Activated CD4-positive, alpha-beta T cell treated with anti-CD3 and anti-CD28 coated beads, Interleukin-2, amount 10 ng/mL, durations not matched to agents 7 days and 5 days (primary cell): ENCODE measurements around the gene OMP. TPM values are rescaled to one million over a fixed set of nuclear protein-coding genes. Genes with fewer than 3 reads are reported as not detected.
A peak's percentile ranks its signal among the peaks of the same experiment; 100 is the strongest.

Source experiments
- CTCF ChIA-PET: fragments of 350-600 bp; sonication (Branson Sonifier 250); formaldehyde crosslinking; loops from one replicate; lab custom pipeline; 2021; ENCODE audit warnings: antibody characterized with exemption; lab: Charles Lee
- POLR2A ChIA-PET: fragments of 350-600 bp; sonication (Branson Sonifier 250); formaldehyde crosslinking; loops from one replicate; lab custom pipeline; 2021; ENCODE audit warnings: antibody characterized with exemption; lab: Charles Lee
- DNase-seq: peaks from one replicate; pipeline ENCODE4 v3.0.0-alpha.2; 2020
- H3K27ac Mint-ChIP-seq: one replicate; pipeline ENCODE4 v1.8.0; 2021; ENCODE audit warnings: mild to moderate bottlenecking, moderate library complexity, mixed read lengths
- H3K27me3 Mint-ChIP-seq: one replicate; pipeline ENCODE4 v1.8.0; 2021; ENCODE audit warnings: mixed read lengths
- H3K36me3 Mint-ChIP-seq: one replicate; pipeline ENCODE4 v1.8.0; 2021; ENCODE audit warnings: low read depth, mixed read lengths
- H3K4me1 Mint-ChIP-seq: one replicate; pipeline ENCODE4 v1.8.0; 2021; ENCODE audit warnings: mixed read lengths
- H3K4me3 Mint-ChIP-seq: one replicate; pipeline ENCODE4 v1.8.0; 2021; ENCODE audit warnings: mild to moderate bottlenecking, moderate library complexity, mixed read lengths
- H3K9me3 Mint-ChIP-seq: one replicate; pipeline ENCODE4 v1.8.0; 2021; ENCODE audit warnings: mixed read lengths
- total RNA-seq, 2 experiments: library from RNA; stranded (reverse); gene quantifications; one replicate each; pipeline ENCODE4 v1.2.3, GENCODE V29; 2021

The OMP gene
- total RNA-seq, 2 experiments from 2014 or later, result not detected

GRCh38 chr11:77082838-77083565 is 19.6 kb upstream of the OMP start:
- peaks cover 23% of the 10 kb centered on the region for H3K4me1 Mint-ChIP-seq
- H3K27ac Mint-ChIP-seq, result peak overlapping the region; percentile 99
- peak overlapping the region; percentile 63 for H3K4me3 Mint-ChIP-seq
- peak; percentile 75 for DNase-seq
- H3K27me3 Mint-ChIP-seq, result peaks cover 4% of the 10 kb centered on the region
- CTCF ChIA-PET, result interaction anchor here (1.4 to 2.0 kb wide), 3 partner anchors 8 to 18 kb away, joined by 4 to 16 read pairs (median 9); no protein-coding TSS in a partner anchor
- no peaks in the 10 kb centered on the region for H3K9me3 Mint-ChIP-seq
- POLR2A ChIA-PET, result interaction anchor here (1.5 kb wide), 1 partner anchor 8 kb away, joined by 3 read pairs; no protein-coding TSS in a partner anchor
- no peaks in the 10 kb centered on the region for H3K36me3 Mint-ChIP-seq

DNA sequence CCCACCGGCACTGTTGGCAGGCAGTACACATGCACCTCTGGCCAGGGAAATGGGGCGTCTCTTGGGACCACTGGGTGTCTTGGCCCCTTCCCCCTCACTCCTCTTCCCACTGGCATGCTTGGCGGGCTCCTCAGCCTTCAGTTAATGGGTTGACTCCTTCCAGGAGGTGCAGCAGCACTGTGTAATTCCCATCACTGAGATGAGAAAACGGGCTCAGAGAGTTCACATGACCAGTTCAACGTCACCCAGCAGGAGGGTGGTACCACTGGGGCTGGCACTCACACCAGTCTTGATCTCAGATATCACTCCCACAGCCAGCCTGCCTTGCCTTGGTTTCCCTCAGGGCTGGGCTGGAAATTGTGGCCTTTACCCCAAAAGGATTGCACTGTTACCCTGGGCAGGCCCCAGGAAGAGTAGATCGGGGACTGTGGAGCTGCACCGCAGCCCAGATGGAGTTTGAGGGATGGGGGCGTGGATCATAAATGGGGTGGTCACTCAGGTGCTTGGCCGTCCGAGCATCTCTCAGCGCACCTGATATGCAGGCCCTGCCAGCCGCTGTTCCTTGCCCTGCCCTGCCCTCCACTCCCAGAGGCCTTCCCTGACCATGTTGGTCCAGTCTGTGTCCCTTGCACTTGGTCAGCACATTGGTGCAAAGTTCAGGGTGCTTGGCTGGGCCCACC is 18.9 kb upstream of the OMP start:
- ChIA-PET CTCF (interaction anchor here (2.0 kb wide), 1 partner anchor 10 kb away, joined by 9 read pairs; no protein-coding TSS in a partner anchor), POLR2A (interaction anchor here (1.5 kb wide), 1 partner anchor 7 kb away, joined by 3 read pairs; no protein-coding TSS in a partner anchor)
- peaks cover 2% of the 10 kb centered on the region for H3K27me3 Mint-ChIP-seq
- no peak overlapping the region for H3K4me3 Mint-ChIP-seq
- no peaks in the 10 kb centered on the region for H3K9me3 Mint-ChIP-seq
- H3K4me1 Mint-ChIP-seq, result peaks cover 23% of the 10 kb centered on the region
- no peaks in the 10 kb centered on the region for H3K36me3 Mint-ChIP-seq
- no peak for DNase-seq
- peak overlapping the region; percentile 99 for H3K27ac Mint-ChIP-seq

DNA sequence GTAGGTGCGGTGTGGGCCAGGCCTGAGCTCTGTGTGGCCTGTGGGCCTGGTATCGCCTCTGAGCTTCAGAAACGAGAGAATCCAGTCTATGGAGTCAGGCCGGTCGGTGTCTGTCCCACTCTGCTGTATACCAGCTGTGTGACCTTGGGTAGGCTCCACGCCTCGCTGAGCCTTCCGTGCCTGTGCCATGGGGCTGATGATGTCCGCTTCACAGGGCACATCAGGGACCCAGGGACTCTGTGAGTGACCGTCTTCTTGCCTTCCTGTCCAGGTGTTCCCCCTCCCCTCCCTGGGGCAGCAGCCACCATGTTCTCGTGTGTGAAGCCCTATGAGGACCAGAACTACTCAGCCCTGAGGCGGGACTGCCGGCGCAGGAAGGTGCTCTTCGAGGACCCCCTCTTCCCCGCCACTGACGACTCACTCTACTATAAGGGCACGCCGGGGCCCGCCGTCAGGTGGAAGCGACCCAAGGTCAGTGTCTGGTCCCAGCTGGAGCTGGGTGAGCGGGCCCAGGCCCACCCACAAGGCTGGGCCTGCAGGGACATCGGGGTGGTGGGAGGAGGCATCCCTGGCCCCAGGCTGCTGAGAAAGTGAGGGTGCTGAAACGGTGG is 18.0 kb upstream of the OMP start:
- POLR2A ChIA-PET, result no interaction called here
- no peaks in the 10 kb centered on the region for H3K9me3 Mint-ChIP-seq
- CTCF ChIA-PET, result interaction anchor here (0.6 kb wide), 1 partner anchor 486 kb away, joined by 3 read pairs; no protein-coding TSS in a partner anchor
- no peak overlapping the region for H3K4me3 Mint-ChIP-seq
- no peak overlapping the region for H3K27ac Mint-ChIP-seq
- no peaks in the 10 kb centered on the region for H3K36me3 Mint-ChIP-seq
- H3K27me3 Mint-ChIP-seq, result no peaks in the 10 kb centered on the region
- H3K4me1 Mint-ChIP-seq, result peaks cover 21% of the 10 kb centered on the region
- no peak for DNase-seq

DNA sequence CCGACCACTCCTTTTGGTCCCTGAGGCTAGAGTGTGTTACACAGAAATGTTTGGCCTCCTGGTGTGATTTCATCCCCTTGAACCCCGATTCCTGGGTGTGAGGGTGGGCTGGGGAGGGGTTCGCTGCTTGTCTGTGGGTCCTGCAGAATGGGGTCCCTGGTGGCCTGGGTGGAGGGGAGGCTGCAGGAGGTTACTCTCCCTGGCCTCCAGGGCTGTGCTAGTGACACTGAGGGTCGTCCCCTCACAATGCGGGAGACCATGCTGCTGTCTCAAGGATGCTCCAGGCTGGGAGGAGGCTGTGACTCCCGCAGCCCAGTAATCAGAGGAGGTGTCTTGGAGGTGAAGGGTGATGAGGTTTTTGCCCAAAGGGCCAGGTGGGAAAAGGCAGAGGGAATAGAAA is 17.0 kb upstream of the OMP start:
- CTCF ChIA-PET, result no interaction called here
- Mint-ChIP-seq H3K9me3 (no peaks in the 10 kb centered on the region), H3K4me1 (peaks cover 21% of the 10 kb centered on the region), H3K27ac (no peak overlapping the region), H3K4me3 (no peak overlapping the region), H3K36me3 (no peaks in the 10 kb centered on the region), H3K27me3 (no peaks in the 10 kb centered on the region)
- DNase-seq, result no peak
- POLR2A ChIA-PET, result no interaction called here

DNA sequence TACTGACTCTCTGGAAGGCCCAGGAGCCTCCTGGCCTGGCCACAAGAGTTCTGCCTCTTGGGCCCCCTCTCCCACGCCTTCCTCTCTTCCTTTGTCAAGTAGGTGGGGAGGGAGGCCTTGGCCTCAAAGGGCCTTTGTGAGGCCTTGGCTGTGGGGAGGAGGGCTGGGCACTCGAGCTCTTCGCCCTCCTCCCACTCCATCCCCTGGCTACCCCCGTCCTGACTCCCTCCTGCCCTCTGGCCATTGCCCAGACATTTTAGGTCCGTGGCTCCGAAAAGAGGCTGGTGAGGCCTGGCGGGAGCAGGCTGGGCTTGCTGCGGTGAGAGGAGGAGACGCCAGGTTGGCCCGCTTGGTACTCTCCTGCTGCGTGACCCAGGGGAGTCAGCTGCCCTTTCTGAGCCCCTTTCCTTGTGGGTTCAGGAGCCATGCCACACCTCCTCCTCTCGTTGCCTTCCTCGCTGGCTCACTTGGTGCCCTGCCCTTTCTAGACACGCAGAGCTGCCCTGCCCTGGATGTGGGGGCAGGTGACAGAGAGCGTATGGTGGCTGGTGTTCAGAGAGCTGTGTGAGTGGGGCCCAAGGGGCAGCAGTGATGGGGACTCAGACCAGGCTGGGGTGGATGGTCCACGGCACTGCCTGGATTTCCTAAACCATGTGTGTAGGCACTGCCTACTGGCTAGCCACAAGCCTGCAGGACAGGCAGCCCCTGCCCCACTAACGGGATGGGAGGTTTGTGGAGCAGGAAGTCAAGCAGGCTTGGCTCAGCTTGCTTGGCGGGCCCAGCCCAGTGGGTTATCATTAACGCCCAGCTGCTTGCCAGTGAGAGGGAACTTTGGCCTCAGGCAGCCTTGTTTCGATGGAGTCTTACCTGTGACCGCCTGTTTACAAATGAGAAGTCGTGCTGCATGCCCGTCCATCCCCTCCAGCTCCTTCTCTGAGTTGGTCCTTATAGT is 15.8 kb upstream of the OMP start:
- CTCF ChIA-PET, result interaction anchor here (1.4 kb wide), 1 partner anchor 167 kb away, joined by 4 read pairs; no protein-coding TSS in a partner anchor
- Mint-ChIP-seq H3K4me3 (no peak overlapping the region), H3K9me3 (no peaks in the 10 kb centered on the region), H3K36me3 (no peaks in the 10 kb centered on the region), H3K4me1 (peaks cover 27% of the 10 kb centered on the region), H3K27ac (no peak overlapping the region), H3K27me3 (no peaks in the 10 kb centered on the region)
- POLR2A ChIA-PET, result no interaction called here
- DNase-seq, result no peak

GRCh38 chr11:77087723-77088225 is 14.9 kb upstream of the OMP start:
- CTCF ChIA-PET, result interaction anchor here (1.4 kb wide), 1 partner anchor 168 kb away, joined by 4 read pairs; no protein-coding TSS in a partner anchor
- H3K36me3 Mint-ChIP-seq, result no peaks in the 10 kb centered on the region
- POLR2A ChIA-PET, result no interaction called here
- no peak overlapping the region for H3K4me3 Mint-ChIP-seq
- no peak overlapping the region for H3K27ac Mint-ChIP-seq
- no peaks in the 10 kb centered on the region for H3K9me3 Mint-ChIP-seq
- DNase-seq, result no peak
- H3K27me3 Mint-ChIP-seq, result no peaks in the 10 kb centered on the region
- peaks cover 17% of the 10 kb centered on the region for H3K4me1 Mint-ChIP-seq

- no peak overlapping the region for H3K27ac Mint-ChIP-seq
- H3K36me3 Mint-ChIP-seq, result no peaks in the 10 kb centered on the region
- ChIA-PET POLR2A (no interaction called here), CTCF (interaction anchor here (0.6 to 0.8 kb wide), 2 partner anchors 39 to 168 kb away, joined by 3 read pairs; no protein-coding TSS in a partner anchor)
- peaks cover 11% of the 10 kb centered on the region for H3K4me1 Mint-ChIP-seq
- no peaks in the 10 kb centered on the region for H3K9me3 Mint-ChIP-seq
- no peak for DNase-seq
- H3K4me3 Mint-ChIP-seq, result no peak overlapping the region
- no peaks in the 10 kb centered on the region for H3K27me3 Mint-ChIP-seq
Observed at GRCh38 chr11:77088236-77089003, 14.2 kb upstream of the OMP start.

- CTCF ChIA-PET, result interaction anchor here (0.6 to 0.8 kb wide), 2 partner anchors 38 to 169 kb away, joined by 3 read pairs; no protein-coding TSS in a partner anchor
- H3K36me3 Mint-ChIP-seq, result no peaks in the 10 kb centered on the region
- POLR2A ChIA-PET, result no interaction called here
- DNase-seq, result no peak
- H3K27me3 Mint-ChIP-seq, result no peaks in the 10 kb centered on the region
- no peak overlapping the region for H3K27ac Mint-ChIP-seq
- peaks cover 9% of the 10 kb centered on the region for H3K4me1 Mint-ChIP-seq
- no peaks in the 10 kb centered on the region for H3K9me3 Mint-ChIP-seq
- no peak overlapping the region for H3K4me3 Mint-ChIP-seq
Observed at GRCh38 chr11:77089004-77089545, 13.6 kb upstream of the OMP start.

- Mint-ChIP-seq H3K4me3 (no peak overlapping the region), H3K4me1 (peaks cover 8% of the 10 kb centered on the region), H3K36me3 (no peaks in the 10 kb centered on the region), H3K27me3 (no peaks in the 10 kb centered on the region), H3K9me3 (no peaks in the 10 kb centered on the region), H3K27ac (no peak overlapping the region)
- CTCF ChIA-PET, result interaction anchor here (0.6 to 2.9 kb wide), 11 partner anchors 8 to 530 kb away, joined by 3 to 39 read pairs (median 7); partner anchors contain the start of gene CAPN5
- DNase-seq, result no peak
- POLR2A ChIA-PET, result no interaction called here
Observed at GRCh38 chr11:77090046-77090372, 12.6 kb upstream of the OMP start.

- H3K4me1 Mint-ChIP-seq, result peaks cover 8% of the 10 kb centered on the region
- ChIA-PET CTCF (interaction anchor here (0.6 to 2.9 kb wide), 22 partner anchors 8 to 529 kb away, joined by 3 to 39 read pairs (median 6); partner anchors contain the start of genes CAPN5 and MYO7A), POLR2A (interaction anchor here (1.0 kb wide), 1 partner anchor 8 kb away, joined by 3 read pairs; no protein-coding TSS in a partner anchor)
- no peak for DNase-seq
- H3K4me3 Mint-ChIP-seq, result no peak overlapping the region
- H3K36me3 Mint-ChIP-seq, result no peaks in the 10 kb centered on the region
- no peaks in the 10 kb centered on the region for H3K9me3 Mint-ChIP-seq
- no peaks in the 10 kb centered on the region for H3K27me3 Mint-ChIP-seq
- H3K27ac Mint-ChIP-seq, result no peak overlapping the region
Observed at GRCh38 chr11:77090373-77091111, 12.1 kb upstream of the OMP start.
